Measurements from ENCODE around the gene CCNE1. TPM values are rescaled to one million over a fixed set of nuclear protein-coding genes. Genes with fewer than 3 reads are reported as not detected.

Gene CCNE1
- total RNA-seq, 1 donor, result 4.7 TPM

DNA sequence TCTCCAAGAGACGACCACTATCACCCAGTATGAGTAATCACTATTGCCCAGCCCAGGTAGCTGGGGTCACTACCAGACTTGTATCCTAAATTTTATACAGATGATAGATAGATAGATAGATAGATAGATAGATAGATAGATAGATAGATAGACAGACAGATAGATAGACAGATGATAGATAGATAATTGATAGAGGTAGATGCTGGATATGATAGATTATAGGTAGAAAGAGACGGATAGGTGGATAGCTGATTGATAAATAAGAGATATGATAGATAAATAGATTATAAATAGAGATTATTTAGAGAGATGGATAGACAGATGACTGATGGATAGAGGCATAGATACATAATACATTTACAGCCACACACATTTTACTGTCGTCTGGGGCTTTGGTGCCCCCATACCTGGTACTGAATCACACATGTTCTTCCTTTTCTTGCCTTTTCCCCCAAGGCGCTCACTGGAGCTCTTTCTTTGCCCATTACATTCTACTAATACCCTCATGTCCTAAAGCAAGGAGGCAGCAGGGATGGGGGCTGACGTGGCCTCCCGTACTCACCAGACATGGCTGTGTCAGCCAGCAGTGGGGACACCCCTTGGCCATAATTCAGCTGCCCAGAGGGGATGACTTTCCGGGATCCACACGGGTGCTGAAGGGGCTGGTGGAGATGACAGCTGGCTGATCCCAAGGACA is 44.6 kb upstream of the CCNE1 start:
- Histone ChIP-seq H3K27me3 (ENCODE audit: insufficient read depth, low read length) (peaks cover 1% of the 10 kb centered on the region), H3K36me3 (ENCODE audit: insufficient read depth, low read length) (no peaks in the 10 kb centered on the region), H3K4me1 (ENCODE audit: insufficient read depth, low read length) (no peaks in the 10 kb centered on the region), H3K9me3 (ENCODE audit: low read depth, low read length) (no peaks in the 10 kb centered on the region), H2AFZ (ENCODE audit: low read length) (no peak overlapping the region), H3K4me3 (ENCODE audit: insufficient read depth, low read length) (no peak overlapping the region), H4K20me1 (ENCODE audit: insufficient read depth, low read length) (no peaks in the 10 kb centered on the region), H3K79me2 (ENCODE audit: insufficient read depth, low read length) (no peaks in the 10 kb centered on the region), H3K4me2 (ENCODE audit: insufficient read depth, low read length) (no peak overlapping the region), H3K27ac (ENCODE audit: low read depth, low read length) (no peak overlapping the region)
- TF ChIP-seq, protein P1, sequence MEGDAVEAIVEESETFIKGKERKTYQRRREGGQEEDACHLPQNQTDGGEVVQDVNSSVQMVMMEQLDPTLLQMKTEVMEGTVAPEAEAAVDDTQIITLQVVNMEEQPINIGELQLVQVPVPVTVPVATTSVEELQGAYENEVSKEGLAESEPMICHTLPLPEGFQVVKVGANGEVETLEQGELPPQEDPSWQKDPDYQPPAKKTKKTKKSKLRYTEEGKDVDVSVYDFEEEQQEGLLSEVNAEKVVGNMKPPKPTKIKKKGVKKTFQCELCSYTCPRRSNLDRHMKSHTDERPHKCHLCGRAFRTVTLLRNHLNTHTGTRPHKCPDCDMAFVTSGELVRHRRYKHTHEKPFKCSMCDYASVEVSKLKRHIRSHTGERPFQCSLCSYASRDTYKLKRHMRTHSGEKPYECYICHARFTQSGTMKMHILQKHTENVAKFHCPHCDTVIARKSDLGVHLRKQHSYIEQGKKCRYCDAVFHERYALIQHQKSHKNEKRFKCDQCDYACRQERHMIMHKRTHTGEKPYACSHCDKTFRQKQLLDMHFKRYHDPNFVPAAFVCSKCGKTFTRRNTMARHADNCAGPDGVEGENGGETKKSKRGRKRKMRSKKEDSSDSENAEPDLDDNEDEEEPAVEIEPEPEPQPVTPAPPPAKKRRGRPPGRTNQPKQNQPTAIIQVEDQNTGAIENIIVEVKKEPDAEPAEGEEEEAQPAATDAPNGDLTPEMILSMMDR (IDR thresholded peaks at IDR 0.05; ENCODE audit: extremely low read depth, low read depth, low read length), result no peak
- peak; percentile 69 for DNase-seq (ENCODE audit: insufficient read length, low spot score, missing footprints)

DNA sequence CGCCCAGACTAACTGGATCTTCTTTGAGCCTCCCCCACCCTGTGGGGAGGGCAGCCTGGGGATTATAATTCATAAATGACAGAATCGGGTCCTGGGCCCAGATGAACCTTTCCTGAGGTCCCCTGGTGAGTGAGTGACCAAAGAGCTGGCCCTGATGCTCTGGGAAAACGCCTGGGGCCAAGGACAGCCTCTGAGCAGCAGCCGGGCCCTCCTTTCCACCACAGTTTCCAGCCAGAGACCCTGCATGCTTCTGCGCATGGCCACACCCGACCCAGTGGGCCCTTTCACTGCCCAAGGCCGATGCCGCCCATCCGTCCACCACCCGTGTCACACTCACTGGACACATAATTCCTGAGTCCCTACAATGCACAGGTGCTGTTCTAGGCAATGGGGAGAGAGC is 43.6 kb upstream of the CCNE1 start:
- no peak for DNase-seq (ENCODE audit: insufficient read length, low spot score, missing footprints)
- Histone ChIP-seq H2AFZ (ENCODE audit: low read length) (no peak overlapping the region), H3K9me3 (ENCODE audit: low read depth, low read length) (no peaks in the 10 kb centered on the region), H3K79me2 (ENCODE audit: insufficient read depth, low read length) (no peaks in the 10 kb centered on the region), H3K4me3 (ENCODE audit: insufficient read depth, low read length) (no peak overlapping the region), H3K4me1 (ENCODE audit: insufficient read depth, low read length) (no peaks in the 10 kb centered on the region), H3K4me2 (ENCODE audit: insufficient read depth, low read length) (no peak overlapping the region), H3K27me3 (ENCODE audit: insufficient read depth, low read length) (no peaks in the 10 kb centered on the region), H3K36me3 (ENCODE audit: insufficient read depth, low read length) (no peaks in the 10 kb centered on the region), H4K20me1 (ENCODE audit: insufficient read depth, low read length) (no peaks in the 10 kb centered on the region), H3K27ac (ENCODE audit: low read depth, low read length) (no peak overlapping the region)
- TF ChIP-seq, protein P1 (IDR thresholded peaks at IDR 0.05; ENCODE audit: extremely low read depth, low read depth, low read length), result no peak

- H4K20me1 ChIP-seq (ENCODE audit: insufficient read depth, low read length), result no peaks in the 10 kb centered on the region
- H3K27me3 ChIP-seq (ENCODE audit: insufficient read depth, low read length), result no peaks in the 10 kb centered on the region
- no peak overlapping the region for H3K4me3 ChIP-seq (ENCODE audit: insufficient read depth, low read length)
- no peaks in the 10 kb centered on the region for H3K36me3 ChIP-seq (ENCODE audit: insufficient read depth, low read length)
- H3K4me2 ChIP-seq (ENCODE audit: insufficient read depth, low read length), result no peak overlapping the region
- no peaks in the 10 kb centered on the region for H3K79me2 ChIP-seq (ENCODE audit: insufficient read depth, low read length)
- TF ChIP-seq, protein P1 (IDR thresholded peaks at IDR 0.05; ENCODE audit: extremely low read depth, low read depth, low read length), result no peak
- no peak overlapping the region for H3K27ac ChIP-seq (ENCODE audit: low read depth, low read length)
- DNase-seq (ENCODE audit: insufficient read length, low spot score, missing footprints), result no peak
- no peak overlapping the region for H2AFZ ChIP-seq (ENCODE audit: low read length)
- no peaks in the 10 kb centered on the region for H3K4me1 ChIP-seq (ENCODE audit: insufficient read depth, low read length)
- no peaks in the 10 kb centered on the region for H3K9me3 ChIP-seq (ENCODE audit: low read depth, low read length)
Measured at GRCh38 chr19:29769997-29770396, 41.8 kb upstream of the CCNE1 start.

DNA sequence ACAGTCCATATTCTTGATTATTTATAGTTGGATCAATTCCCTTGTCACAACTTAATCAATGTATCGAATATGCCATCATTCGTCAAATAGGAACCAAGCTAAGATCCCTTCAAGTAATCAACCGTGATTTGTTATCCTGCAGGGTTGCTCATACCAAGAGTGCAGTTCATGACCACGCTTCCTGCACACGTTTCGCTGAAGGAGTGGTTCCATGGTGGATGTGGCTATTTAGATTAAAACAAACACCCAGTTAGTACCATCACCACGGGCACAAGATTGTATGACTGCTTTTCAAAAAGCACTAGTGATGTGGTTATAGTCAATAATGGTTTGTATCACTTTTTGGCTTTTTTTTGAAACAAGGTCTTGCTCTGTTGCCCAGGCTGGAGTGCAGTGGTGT is 41.1 kb upstream of the CCNE1 start:
- Histone ChIP-seq H3K4me3 (ENCODE audit: insufficient read depth, low read length) (no peak overlapping the region), H3K4me1 (ENCODE audit: insufficient read depth, low read length) (no peaks in the 10 kb centered on the region), H3K4me2 (ENCODE audit: insufficient read depth, low read length) (no peak overlapping the region), H3K9me3 (ENCODE audit: low read depth, low read length) (no peaks in the 10 kb centered on the region), H3K79me2 (ENCODE audit: insufficient read depth, low read length) (no peaks in the 10 kb centered on the region), H4K20me1 (ENCODE audit: insufficient read depth, low read length) (no peaks in the 10 kb centered on the region), H3K27me3 (ENCODE audit: insufficient read depth, low read length) (no peaks in the 10 kb centered on the region), H3K36me3 (ENCODE audit: insufficient read depth, low read length) (no peaks in the 10 kb centered on the region), H3K27ac (ENCODE audit: low read depth, low read length) (no peak overlapping the region), H2AFZ (ENCODE audit: low read length) (no peak overlapping the region)
- TF ChIP-seq, protein P1 (IDR thresholded peaks at IDR 0.05; ENCODE audit: extremely low read depth, low read depth, low read length), result no peak
- no peak for DNase-seq (ENCODE audit: insufficient read length, low spot score, missing footprints)

Measured in osteoblast (primary cell).